Stimulated activated CD4-positive, alpha-beta T cell treated with anti-CD3 and anti-CD28 coated beads, Interleukin-4, amount 100 ng/mL, for 24 hours (primary cell): ENCODE results near the gene CUL9.

Source experiments
- DNase-seq: peaks from one replicate; pipeline ENCODE4 v3.0.0-alpha.2; 2020

The CUL9 gene

GRCh38 chr6:43258180-43258579 is 76.2 kb downstream of the CUL9 start:
- DNase-seq = no peak

- no peak for DNase-seq
These were observed 77.1 kb downstream of the CUL9 start for GRCh38 chr6:43258807-43259686.

- DNase-seq = no peak
These were observed 78.8 kb downstream of the CUL9 start for GRCh38 chr6:43260791-43261190.

DNA sequence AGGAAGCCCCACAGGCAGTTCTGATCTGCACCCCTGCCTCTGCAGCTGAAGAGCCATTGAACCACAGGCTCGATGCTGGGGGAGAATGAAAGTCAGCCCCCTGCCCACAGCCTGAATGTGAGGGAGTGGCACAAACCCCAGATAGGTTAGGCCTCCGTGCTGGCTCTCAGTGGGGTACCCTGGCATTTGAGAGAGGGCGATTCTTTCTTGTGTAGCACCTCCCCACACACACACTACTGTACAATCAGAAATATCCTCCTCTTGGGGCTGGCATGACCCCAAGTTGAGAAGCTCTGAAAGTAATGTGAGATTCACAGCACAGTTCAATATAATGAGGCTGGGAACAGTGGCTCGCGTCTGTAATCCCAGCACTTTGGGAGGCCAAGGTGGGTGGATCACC is 79.2 kb downstream of the CUL9 start:
- no peak for DNase-seq

DNA sequence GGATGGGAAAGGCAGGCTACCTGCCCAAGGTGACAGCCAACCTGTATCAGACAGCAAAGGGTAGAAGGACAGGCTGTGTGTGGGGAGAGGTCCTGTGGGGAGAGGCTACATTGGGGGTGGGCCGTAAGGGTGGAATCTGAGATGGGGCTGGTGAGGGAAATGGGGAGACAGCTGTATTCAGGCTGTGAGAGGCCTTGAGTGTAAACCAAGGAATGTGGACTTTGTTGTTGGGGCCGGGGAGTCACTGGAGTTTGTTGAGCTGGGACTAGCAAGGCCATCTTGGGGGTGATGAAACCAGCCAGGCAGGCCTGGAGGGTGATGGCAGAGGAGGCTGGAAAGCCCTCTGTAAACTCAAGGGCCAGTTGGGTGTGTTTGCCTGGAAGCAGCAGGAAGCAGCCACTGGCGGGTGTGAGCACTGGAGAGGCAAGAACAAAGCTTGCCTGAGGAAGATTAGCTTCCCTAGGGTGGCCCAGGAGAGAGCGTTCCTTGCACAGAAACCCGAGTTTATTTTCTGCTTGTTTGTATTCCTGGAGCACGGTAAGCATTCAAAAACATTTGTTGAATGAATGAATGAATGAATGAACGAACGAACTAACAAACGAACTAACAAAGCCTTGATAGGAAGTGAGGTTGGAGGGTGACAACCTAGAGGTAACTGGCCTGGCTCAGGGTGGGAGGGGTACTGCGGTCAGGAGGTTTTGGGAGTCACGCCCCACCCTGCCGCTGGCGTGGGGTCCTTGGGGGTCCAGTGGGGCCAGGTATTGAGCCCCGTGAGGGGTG is 80.2 kb downstream of the CUL9 start:
- no peak for DNase-seq

GRCh38 chr6:43262780-43263313 is 80.9 kb downstream of the CUL9 start:
- no peak for DNase-seq

- DNase-seq = peak; percentile 81
These were observed 81.5 kb downstream of the CUL9 start for GRCh38 chr6:43263314-43264178.

- no peak for DNase-seq
These were observed 82.7 kb downstream of the CUL9 start for GRCh38 chr6:43264599-43265145.

DNA sequence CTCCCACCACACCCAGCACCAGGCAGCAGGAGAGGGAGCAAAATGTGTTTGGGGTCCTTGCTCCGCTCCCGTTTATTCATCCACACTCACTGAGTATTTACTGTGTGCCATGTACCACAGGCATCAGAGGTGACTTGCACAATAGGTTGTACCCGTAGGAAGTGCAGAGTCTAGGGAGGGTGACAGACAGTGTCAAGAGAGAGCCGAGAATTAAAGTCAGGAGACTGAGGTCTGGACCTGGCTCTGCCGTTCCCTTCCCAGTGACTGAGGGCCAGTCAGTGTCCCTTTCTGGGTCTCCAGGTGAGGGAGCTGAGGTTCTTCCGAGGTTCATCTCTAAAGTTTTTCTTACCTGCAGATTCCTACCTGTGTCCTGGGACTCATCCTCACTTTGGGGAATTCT is 83.6 kb downstream of the CUL9 start:
- DNase-seq = no peak

DNA sequence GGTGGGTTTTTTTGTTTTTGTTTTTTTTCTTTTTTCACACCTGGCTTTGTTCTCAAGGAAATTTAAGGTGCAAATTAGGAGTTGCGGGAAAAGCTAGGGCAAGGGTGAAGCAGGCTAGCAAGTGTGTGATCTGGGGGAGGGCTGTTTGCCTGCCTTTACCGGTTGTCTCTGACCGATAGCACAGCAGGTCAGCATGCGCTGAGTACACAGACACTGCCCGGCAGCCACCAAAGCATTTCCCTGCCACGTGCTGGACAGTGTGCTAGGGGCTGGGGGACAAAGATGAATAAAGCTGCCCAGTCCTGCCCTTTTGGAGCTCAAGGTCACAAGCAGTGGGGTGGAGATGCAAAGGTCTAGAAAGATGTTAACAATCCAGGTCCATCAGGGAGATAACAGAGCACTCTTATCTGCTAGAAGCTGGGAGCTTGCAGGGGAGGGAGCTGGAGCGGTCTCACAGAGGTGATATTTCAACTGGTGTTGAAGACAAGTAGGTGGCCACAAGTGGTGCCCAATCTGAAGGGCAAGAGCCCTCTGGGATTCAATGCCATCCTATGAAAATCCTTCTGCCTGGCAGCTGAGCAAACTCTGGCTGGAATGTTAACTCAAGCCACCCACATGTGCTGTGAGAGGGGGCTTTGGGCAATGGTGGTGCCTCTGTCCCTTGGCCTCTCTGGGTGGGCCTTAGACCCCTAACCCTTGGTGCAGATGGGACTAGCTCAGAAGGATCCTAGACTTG is 85.8 kb downstream of the CUL9 start:
- DNase-seq = no peak

DNA sequence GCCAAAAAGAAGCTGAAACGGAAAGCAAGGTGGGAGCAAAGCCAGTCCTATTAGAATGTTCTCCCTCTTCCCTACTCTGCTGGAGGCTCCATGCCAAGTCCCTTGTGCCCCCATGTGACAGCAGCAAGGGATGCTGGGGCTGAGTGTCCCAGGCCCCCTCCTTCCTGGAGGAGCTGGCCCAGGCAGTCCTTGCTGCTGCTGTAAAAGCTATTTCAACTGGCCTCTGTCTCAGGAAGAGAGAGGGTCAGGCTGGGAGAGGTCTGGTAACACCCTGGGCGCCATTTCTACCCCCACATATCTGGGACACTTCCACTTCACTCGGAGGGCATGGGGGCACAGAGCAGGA is 86.3 kb downstream of the CUL9 start:
- DNase-seq = no peak

DNA sequence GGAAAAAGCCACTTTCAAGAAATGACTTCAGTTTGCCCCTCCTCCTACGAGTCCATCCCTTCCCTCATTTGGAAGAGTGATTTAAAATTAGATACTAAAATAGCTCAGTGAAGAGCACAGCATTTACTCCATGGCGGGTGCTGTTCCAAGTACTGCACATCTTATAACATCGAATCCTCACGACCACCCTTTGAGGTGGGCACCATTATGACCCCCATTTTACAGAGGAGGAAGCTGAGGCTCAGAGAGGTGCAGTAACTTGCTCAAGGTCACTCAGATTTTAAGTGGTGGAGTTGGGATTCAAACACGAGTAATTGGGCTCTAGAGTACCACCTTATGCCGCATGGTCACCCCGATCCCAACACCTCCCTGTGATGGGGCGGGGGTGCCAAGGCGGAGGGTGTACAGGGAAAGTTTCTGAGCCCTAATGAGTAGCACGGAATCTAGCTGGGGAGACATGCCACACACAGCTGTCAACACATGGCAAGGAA is 86.8 kb downstream of the CUL9 start:
- no peak for DNase-seq

DNA sequence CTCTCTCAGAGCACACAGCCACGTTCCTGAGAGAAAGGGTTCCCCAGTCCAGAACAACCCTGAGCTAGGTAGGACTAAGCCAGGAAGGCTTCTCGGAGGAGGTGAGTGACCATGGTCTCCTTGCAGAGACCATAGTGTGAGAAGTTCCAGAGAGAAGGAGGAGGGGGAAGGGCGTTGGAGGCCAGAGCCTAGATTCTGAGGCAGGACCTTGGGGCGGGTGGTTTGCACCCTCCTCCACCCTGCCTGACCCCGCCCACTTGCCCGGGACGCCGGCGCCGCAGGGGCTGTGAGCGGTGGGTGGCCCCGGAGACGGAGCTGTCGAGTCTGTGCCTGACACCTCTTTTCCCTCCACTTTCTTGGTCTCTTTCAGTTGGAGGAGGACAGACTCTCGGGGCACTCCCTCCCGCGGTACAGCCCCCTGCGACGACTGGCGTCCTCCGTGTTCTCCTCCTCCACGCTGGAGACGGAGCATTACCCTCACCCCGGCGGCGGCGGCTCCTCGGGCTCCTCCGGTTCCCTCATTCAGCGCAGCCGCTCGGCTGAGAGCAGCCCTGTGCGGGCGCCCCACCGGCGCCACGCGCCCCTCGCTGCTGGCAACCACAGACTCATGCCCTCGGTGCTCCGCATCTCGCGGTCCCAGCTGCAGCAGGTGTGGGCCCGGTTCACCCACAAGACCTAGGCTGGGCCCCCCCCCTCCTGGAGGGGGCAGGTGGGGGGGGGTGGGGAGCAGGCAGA is 87.4 kb downstream of the CUL9 start:
- DNase-seq = peak; percentile 30

DNA sequence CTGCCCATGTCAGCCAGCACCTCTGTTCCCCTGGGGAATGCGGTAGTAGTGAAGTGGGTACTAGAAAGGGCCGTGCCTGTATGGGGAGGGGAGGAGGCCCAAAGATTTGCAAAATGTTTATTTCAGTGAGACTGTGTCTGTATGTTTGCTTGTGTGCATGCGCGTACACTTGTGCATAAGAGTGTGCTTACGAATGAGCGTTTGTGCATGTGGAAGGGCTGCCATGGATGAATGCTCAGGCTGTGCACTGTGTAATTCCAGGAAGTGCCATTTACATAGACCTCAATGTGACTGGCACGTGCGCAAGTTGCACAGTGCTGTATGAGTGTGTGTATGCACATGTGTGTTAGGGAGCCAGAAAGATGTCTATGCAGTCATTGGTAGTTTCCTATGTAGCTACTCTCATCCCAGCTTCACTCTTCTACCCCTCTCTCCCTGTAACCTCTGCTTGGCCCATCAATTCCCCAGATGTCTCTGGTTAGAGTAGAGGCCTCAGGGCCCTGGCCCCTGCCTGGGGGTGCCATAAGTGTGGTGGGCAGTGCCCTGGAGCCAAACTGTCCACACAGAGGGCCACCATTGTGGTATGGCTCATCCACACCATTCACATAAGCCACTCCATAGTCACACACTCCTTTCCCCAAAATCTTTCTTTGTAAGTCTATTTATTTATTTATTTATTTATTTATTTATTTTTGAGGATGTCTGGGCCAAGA is 89.3 kb downstream of the CUL9 start:
- DNase-seq = no peak

DNA sequence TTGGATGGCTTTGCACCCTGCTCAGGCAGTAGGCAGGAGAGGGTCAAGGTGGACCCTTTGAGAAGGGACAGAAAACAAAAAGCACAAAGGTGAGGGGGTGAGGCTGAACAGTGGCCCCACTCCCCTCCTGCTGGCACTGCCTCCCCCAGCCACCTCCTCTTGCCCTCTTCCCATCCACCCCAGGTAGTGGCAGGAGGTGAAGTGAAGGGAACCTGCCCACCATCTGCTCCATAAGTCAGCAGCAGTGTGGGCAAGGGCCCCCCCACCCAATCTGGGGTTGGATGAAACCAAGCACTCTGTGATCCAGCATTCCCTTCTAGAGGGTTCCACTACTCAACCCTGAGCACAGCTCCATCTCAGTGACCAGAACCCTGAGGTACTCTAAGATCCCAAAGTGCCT is 89.9 kb downstream of the CUL9 start:
- DNase-seq = no peak

DNA sequence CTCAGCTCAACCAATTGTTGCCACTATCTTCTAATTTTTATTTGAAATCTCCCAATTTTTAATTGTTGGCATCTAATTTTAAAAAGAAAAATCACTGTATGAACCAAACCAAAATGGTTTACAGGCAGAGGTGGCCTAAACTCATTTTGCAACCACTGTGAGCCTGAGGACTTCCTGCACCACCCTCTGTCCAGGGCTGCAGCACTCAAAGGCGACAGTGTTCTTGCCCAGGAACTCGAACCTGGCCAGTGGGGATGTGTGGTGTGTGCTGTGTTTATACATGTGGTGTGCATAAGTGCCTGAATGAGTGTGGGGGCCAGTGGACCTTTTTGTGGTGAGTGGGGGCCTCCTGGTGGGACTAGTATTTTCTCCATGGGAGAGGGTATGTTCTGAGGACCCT is 91.7 kb downstream of the CUL9 start:
- DNase-seq = no peak
